Frontal cortex (tissue), 4 donors: ENCODE measurements around the gene ELK3. TPM values are rescaled to one million over a fixed set of nuclear protein-coding genes. Genes with fewer than 3 reads are reported as not detected.
A peak's percentile ranks its signal among the peaks of the same experiment; 100 is the strongest.

Source experiments
- DNase-seq, 2 donors: peaks; one replicate each; pipeline ENCODE4 v3.0.0; 2012; ENCODE audit warnings: low spot score in 2 of 2
- FAIRE-seq: peaks from 2 replicates; lab custom pipeline; 2012; peaks lifted over from hg19 to GRCh38; lab: Jason Lieb, UNC
- total RNA-seq: library from RNA; depleted of rRNA; stranded (reverse); fragments of >200 nt; gene quantifications from one replicate; pipeline ENCODE4 v1.2.3, GENCODE V29; 2014
- donor health status: control.
- donor health status: control.
- donor health status: control.

The ELK3 gene
- total RNA-seq, 1 donor from 2014 or later: 1.6 TPM

DNA sequence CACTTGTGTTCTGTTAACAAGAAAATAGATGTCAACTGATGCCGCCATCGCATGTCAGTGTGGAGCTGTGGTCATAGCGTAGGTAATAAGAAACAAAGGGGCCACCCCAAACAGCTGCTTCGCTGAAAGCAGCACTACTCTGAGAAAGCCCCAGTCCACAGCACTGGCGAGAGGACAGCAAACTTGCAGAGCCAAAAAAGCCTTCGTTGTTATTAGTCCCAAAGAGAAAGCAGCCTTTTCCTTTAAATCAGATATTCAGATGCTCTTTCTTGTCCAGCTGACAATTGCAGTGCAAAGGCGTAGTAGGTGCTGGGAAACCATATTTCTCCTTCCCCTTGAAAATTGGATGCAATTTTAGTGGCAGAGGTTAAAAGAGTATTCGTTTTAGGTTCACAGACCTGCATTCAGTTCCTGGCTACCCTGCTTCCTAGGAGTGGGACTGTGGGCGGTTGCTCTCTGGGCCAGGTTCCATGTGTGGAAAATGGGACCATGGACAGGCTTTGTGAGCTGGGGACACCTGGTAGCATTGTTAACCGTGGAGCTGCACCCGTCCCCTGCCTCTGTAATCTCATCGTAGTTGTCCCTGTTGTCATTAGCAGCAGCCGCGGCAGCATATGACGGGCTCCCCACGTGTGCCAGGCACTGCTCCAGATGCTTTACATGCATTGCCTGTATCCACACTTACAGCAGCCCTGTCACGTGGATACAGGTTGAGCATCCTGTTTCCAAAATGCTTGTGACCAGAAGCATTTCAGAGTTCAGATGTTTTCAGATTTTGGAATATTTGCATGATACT is 54.2 kb downstream of the ELK3 start:
- FAIRE-seq (no peak), DNase-seq (no peak)

DNA sequence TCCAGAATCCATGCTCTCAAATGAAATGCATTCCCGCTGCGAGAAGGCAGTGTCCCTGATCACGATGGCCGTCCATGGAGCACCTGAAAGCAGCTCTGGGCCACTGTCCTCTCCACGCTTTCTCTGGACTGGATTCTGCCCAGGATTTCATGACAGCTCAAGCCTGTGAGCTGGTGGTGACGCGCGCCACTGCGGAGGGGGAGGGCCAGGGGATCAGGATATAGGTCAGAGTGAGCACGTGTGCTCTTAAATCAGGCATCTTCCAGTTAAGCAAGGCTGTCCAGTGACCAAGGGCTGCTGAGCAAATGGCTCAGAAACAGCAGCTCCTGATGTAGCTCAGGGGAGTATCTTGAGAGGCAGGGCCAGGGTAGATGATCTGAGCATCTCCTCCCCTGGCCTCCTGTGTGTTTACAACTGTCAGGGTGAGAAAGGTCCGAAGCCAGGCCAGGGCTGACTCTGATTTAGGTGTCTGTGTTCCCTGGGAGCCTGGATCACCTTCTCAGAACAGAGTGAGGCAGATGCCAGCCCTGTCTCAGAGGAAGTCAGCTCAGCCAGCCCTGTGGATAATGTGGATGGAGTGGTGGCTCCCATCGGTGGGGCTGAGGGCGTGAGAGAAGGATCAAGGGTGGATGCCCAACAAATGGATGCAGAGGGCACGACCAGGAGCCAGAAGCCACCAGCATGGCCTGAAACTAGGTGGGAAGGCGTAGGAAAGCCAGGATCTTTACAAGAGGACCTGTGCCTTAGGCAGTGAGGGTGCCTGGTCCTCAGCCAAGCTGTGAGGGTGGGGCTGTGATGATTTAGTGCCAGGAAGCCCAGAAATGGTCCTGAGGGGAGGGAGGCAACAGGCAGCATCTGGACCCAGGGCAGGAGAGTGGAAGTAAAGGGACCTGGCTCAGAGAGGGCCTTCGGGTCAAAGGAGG is 55.3 kb downstream of the ELK3 start:
- DNase-seq (no peak), FAIRE-seq (no peak)

DNA sequence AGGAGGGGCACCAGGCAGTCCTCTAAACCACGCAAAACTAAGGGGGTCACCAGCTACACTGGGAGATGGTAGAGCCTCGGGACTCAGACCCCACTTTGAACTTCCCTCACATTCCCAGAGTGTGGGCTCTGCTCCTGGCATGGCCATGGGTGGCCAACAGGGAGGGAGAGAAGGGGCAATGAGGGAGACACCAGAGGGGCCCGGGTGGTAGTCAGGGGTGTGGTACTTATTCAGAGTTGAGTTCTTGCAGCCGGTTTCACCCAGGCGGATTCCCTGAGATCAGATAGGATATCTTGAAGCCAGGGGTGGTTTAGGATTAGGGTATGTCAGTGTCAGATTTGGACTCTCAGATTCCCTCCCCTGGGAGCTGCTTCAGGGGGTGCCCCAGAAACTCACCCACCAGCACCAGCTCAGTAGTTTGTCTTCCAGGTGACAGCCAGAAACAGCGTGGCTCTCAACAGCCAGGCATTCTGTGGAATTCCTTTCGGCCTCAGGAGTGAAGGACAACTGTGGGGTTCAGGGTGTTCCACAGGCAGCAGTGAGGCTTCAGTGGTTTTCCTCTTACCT is 56.0 kb downstream of the ELK3 start:
- DNase-seq (no peak), FAIRE-seq (no peak)

DNA sequence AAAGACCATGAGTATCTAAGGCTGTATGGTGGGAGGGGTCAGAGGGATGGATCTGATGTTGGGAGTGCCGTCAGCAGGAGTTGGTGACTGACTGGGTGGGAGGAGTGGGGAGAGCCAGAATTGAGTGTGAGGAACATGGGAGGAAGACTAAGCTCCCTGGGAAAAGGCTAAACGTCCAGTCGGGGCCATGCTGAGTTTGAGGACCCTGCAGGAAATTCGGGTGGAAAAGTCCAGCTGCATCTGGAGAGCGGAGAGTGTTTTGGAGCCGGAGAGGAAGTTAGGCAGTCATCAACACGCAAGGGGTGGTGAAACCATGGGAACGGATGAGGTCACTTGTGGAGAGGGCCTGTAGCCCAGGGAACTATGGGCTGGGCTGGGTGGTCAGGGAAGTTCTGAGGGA is 60.9 kb downstream of the ELK3 start:
- FAIRE-seq: no peak
- DNase-seq: no peak

DNA sequence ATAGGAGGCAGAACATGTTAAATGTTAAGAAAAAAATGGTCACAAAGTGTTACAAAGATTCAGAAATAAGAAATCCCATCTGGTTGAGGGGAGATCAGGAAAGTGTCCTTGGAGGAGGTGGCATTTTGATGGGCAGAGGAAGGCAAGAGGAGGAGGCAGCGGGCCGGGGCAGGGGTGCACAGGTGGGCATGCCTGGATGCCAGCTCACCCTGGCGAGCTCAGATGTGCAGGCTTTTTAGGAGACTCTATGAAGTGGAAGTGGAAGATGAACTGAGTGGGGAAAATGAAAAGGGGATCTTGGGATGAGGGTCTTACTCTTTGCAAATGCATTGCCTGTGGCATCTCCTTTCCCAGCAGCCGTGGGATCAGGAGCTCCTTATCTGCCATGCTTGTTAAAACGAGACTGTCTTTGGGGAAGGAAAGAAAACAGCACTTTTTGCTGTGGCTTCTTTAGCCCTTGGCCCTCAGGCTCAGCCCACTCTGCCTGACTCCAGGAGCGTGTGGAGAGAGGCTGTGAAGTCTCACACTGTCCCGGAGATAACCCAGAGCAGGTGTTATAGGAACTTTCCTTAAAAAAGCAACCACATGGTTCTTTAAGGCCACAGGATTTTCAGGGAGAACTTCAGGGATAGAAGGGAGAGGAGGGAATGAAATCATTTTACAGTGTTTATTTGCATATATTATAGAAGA is 62.6 kb downstream of the ELK3 start:
- DNase-seq (no peak), FAIRE-seq (no peak)

DNA sequence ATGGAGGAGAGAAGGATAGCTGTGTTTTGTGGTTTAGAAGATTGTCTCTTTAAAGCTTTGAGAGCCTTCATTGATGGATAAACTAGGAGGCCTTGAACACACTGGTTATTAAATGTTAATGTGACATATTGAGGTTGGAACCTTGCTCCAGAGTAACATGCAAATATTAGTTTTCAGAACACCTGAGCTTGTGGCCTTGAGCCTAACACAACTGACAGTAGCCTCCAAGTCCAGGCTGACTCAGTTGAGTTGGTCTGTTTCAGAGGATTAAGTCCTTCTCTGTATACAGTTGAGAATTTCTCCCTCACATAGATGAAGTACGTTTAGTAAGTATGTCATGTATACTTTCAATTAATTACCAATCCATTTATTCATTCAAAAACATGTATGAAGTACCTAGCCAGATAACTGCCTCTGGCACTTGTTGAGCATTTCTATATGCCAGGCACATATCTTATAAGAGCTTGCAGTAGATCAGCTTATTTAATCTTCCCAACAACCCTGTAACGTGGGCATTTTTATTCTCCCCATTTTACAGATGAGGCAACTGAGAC is 63.5 kb downstream of the ELK3 start:
- FAIRE-seq (no peak), DNase-seq (no peak)

DNA sequence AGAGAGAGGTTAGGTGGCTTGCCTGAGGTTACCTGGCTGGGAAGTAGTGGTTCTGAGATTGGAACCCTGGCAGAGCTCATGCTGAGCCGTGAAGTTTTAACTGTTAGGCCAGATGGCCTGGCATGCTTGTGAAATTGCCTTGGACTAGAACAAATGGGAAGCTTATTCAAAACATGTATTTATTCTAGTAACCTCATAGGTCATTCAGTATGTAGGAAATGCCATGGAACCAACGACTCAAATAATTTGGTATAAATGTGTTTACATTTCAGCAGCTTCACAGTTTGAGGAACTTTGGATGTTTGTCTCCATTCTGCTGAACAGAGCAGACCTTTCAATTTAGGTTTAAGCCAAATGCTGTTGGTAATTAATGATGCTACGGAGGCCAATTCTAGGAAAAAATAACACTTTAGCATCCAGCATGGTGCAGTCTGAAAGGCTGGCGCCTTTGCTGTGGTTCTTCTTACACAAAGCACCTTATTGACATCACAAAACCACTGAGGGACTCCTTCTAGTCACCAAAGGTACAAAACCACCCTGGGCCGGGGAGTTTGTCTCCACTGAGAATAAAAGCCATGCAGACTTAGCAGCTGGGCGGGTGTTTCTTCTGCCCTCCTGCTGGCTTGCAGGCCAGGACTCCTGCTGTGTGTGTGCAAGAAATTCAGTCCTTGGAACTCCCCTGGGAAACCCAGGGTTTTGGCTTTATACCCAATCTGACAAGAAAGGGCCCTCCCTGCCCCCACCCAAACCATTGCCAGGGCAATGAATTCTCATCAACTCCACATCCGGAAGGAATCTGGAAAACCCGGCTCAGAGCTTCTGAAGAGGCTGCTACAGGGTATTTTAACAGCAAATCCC is 64.2 kb downstream of the ELK3 start:
- no peak for DNase-seq
- no peak for FAIRE-seq

DNA sequence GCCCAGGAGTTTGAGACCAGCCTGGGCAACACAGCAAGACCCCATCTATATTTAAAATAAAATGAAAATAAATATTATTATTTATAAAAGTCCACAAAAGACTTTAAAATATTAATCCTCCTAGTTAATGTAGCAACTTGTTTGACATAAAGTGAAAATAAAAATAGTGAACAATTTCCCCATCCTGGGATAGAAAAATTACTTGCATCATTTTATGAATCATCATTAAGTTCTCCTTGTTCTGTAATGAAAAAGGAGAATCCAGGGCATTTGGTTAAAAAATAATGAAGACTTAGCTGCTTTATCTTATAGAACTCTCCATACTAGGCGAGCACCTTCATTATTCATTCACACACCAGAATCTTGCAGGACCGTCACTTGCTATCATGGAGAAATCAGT is 66.1 kb downstream of the ELK3 start:
- no peak for FAIRE-seq
- no peak for DNase-seq

DNA sequence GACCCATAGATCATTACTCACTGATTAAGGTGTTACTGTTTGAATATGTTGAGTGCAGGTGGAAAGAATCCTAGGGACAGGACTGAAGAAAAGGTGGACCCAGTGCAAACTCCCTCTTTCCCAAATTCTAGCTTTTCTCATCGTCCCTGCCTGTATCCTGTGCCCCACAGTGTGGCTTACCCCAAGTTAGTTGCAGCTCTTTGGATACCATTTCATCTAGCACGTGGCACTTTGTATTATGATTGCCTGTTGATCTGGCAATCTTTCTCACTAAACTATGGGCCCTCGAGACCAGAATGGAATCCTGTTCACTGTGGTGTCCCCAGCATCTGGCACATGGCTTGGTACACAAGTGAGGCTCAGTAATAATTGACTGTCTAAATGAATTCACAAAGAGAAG is 66.5 kb downstream of the ELK3 start:
- DNase-seq (no peak), FAIRE-seq (no peak)

DNA sequence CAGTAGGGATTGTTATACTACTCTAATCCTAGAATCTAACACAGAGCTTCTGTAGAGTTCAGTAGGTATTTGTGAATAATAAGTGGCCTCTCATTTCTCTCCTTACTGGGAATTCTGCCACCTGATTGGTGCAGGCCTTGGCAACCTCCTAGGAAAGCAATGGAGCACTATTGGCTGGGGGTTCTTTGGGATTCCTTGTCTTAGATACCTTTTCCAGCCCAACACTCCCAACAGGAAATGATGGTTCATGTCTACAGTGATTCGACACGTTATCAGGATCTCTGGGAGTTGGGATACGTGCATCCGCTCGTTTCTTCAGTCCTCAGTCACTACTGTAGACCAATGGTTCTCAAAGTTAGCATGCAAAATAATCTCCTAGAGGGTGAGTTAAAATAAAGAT is 67.4 kb downstream of the ELK3 start:
- no peak for FAIRE-seq

DNA sequence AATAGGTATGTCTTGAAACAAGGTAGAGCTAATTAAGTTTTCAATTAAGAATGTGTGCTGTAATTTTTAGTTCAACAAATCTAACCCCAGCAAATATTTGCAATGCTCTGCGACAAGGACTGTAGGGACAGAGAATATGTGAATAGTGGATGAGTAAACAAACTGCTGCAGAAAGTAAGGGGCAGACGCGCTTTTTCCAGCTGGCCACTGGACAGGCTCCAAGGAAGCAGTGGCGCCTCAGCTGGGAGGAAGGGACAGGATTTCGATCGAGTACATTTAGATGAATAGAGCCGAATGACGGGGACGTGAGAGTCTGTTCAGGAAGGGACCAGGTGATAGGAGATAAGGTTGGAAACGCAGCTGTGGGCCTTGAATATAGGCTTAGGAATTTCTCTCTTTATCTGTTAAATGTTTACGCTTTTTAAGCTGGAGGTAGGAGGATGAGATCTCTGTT is 69.3 kb downstream of the ELK3 start:
- DNase-seq (no peak), FAIRE-seq (no peak)

More for the DNA sequence above, 67.4 kb downstream of the ELK3 start:
- no peak for DNase-seq

DNA sequence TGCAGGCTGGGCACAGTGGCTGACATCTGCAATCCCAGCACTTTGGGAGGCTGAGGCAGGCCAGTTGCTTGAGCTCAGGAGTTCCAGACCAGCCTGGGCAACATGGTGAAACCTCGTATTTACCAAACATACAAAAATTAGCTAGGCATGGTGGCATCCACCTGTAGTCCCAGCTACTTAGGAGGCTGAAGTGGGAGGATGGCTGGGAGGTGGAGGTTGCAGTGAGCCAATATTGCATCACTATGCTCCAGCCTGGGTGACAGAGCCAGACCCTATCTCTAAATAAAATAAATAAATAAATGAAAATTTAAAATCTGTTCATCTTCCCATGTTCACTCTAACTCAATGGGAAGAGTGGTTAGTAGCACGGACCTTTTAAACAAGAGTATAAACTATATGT is 71.2 kb downstream of the ELK3 start:
- no peak for FAIRE-seq

DNA sequence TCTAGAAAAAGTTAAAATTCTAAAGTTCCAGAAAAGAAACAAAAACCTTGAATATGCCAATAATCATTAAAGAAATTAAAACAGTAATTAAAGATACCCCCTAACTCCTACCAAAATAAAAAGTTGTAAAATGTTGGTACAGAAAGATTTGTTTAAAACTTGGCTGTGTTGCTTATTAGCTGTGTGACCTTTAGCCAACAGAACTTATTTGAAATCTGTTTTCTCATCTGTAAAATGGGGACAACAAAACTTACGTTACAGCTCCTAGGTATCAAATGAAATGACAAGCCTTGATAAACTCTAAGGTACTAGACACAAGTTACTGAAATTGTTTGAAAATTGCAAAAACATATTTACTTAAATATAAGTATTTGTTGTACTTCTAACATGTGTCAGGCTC is 71.7 kb downstream of the ELK3 start:
- FAIRE-seq: no peak
- no peak for DNase-seq

More for the DNA sequence above, 71.2 kb downstream of the ELK3 start:
- DNase-seq: no peak

DNA sequence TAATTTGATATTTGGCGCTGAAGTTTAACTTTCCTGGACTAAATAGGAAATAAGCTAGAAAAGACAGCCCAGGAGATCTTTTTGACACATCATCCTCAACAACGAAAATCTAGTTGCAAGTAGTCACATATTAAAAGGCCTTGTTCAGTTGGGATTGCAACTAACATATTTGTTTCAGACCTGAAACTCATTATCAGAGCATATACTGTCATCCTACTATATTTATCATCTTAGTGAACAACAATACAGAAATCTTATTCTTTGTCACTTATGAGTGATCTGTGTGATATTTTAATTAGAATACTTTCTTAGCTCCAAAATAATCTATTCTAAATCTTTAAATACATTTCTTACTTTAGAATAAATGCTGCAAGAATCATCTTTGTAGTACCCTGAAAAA is 72.1 kb downstream of the ELK3 start:
- peak; percentile 72 for FAIRE-seq
- DNase-seq: no peak

DNA sequence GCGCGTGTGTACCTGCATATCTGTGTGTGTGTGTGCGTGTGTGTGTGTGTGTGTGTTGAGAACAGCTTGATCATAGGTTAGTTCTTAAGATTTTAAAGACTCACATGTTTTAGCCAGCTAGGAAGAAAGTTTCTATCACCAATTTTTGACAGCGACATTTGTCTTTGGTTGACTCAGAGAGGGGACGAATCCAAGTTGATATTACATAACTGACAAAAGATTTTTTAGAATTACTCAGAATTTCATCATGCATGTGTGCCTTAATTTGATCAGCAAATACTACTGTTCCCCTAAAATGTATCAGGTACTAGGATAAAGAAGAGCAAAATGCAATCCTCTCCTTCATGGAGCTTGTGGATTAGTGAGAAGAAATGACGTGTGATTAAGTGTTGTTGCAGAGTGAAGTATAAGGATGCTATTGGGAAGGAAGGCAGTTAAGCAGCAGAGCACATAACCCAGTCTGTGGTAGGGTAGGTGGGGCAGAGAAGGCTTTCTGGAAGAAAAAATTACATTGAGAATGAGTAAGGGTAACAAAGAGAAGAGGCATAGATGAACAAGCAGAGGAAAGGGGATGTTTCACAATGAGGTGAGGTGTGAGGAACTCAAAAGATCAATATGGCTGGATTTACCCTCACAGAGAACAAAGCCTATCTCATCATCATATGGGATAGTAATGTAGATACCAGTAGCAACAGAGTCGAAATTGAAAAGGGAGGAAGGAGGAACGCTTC is 77.5 kb downstream of the ELK3 start:
- DNase-seq: no peak
- no peak for FAIRE-seq

DNA sequence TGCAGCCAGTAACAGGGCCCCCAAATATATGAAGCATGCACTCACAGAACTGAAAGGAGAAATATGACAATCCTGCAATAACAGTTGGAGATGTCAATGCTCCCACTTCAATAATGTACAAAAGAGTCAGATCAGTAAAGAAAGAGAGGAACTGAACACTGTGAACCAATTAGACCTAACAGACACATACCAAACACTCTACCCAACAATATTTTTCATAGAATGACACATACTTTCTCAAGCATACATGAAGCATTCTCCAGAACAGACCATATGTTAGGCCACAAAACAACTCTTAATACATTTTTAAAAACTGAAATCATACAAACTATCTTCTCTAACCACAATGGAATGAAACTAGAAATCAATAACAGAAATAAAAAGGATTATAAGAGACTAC is 80.2 kb downstream of the ELK3 start:
- no peak for FAIRE-seq
- no peak for DNase-seq

DNA sequence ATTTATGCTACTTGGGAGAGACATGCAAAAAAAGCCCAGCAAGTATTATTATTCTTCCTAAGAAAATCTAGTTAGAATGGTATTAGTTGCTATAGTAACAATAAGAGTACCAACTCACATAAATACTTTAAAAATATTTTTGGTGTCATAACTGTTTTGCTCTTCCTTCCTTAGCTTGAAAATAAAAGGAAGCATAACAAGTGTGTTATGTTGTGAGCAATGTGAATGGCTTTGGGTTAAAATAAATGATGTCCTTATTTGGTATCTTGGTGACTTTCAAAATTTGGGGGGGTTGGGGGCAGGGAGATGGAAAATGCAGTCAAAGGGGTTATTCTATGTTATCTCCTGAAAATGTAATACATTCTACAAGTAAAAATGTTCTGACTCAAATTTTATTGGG is 91.0 kb downstream of the ELK3 start:
- FAIRE-seq (no peak), DNase-seq (no peak)

DNA sequence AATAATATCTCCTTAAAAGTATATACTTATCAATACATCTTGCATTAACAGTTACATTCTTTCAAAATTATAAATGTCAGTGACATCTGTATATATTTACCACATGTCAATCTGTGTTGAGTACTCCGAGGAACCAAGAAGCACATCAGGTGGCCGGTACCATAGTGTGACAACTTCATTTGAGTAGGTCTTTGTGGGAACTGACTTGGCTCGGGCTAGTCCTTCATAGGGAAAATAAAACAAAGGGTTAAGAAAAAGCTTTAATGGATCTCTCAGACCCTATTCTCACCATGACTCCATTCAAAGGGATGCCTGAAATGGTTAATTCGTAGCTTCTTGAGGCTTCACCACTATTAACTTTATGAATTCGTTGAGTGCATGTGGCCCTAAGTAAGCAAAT is 94.9 kb downstream of the ELK3 start:
- DNase-seq: no peak

More for the DNA sequence above, 94.9 kb downstream of the ELK3 start:
- FAIRE-seq: no peak
